NT2/D1 (cell line): ENCODE measurements around the gene DOCK1.

ENCODE experiments used
- SUZ12 ChIP-seq: IDR thresholded peaks from 2 replicates; pipeline ENCODE4 v1.6.1; 2011; ENCODE audit not compliant: insufficient read length, insufficient read depth; ENCODE audit errors: extremely low read depth
- YY1 ChIP-seq: IDR thresholded peaks from 2 replicates; pipeline ENCODE4 v1.6.1; 2011; ENCODE audit not compliant: insufficient read length, insufficient read depth
- ZNF274 ChIP-seq: IDR thresholded peaks from 2 replicates; pipeline ENCODE4 v1.6.1; 2011; ENCODE audit warnings: mild to moderate bottlenecking, low read depth, low read length

DNA sequence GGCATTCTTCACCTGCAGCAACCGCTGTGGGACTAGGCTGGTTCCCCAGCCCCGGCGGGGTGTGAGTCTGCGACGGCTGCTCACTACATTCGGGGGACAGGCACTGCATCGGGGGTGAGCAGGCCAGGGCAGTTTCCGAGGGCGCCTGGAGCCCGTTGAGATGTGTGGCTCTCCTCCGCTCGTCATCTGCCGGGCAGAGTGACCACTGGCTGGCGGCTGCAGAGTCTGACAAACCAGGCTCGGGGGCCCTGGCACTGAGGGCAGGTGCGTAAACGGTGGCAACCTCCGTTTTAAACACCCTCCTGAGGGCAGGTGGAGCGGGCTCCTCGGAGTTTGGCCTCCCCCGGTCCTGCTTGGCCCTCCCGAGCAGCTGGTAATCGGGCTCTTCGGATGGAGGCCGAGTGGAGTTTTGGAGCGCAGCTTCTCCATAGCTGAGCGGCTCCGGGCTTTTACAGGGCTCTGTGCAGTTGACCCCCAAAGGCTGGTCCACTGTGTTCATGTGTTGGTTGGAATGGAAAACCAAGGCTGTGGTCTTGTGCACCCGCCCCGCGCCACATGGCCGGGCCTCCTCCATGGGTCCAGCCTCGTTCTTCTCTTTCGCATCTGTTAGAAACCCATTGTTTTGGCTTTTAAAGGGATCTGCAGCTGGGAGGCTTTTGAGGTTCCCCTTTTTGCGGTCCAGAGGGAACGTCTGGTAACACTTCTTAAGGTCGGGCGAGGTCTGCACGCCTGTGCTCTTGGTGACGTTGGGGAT, 270.3 kb downstream of the DOCK1 start:
- TF ChIP-seq SUZ12 = no peak
- TF ChIP-seq YY1 = no peak
- TF ChIP-seq ZNF274 = no peak
